Activated T-cell treated with anti-CD3 and anti-CD28 coated beads, Interleukin-2, amount 50 U/mL, for 1 hour (primary cell): ENCODE data around the gene NDUFAF7.
"Not testable (repeated sequence)": the region's sequence is repeated elsewhere in the genome, so short reads cannot be mapped to it uniquely, and the experiment has no call there.

Experiments
- DNase-seq: peaks from one replicate; pipeline ENCODE4 v3.0.0-alpha.2; 2020

Gene NDUFAF7

GRCh38 chr2:37215250-37215649, 16.2 kb upstream of the NDUFAF7 start:
- no peak for DNase-seq

GRCh38 chr2:37219046-37219445, 12.4 kb upstream of the NDUFAF7 start:
- no peak for DNase-seq

- no peak for DNase-seq
Measured at GRCh38 chr2:37223131-37223530, 8.3 kb upstream of the NDUFAF7 start.

GRCh38 chr2:37224063-37224462, 7.4 kb upstream of the NDUFAF7 start:
- no peak for DNase-seq

- DNase-seq = not testable (repeated sequence)
Measured at GRCh38 chr2:37225129-37225528, 6.3 kb upstream of the NDUFAF7 start.

GRCh38 chr2:37226863-37227262, 4.6 kb upstream of the NDUFAF7 start:
- no peak for DNase-seq

GRCh38 chr2:37228788-37229187, 2.7 kb upstream of the NDUFAF7 start:
- no peak for DNase-seq

GRCh38 chr2:37230581-37230980, 877 bp upstream of the NDUFAF7 start:
- DNase-seq = no peak

GRCh38 chr2:37232131-37232933, 874 bp downstream of the NDUFAF7 start:
- no peak for DNase-seq

GRCh38 chr2:37243435-37243834, 12.0 kb downstream of the NDUFAF7 start:
- DNase-seq = no peak

GRCh38 chr2:37244017-37244416, 12.6 kb downstream of the NDUFAF7 start:
- DNase-seq = no peak

- DNase-seq = no peak
Measured at GRCh38 chr2:37244755-37245154, 13.3 kb downstream of the NDUFAF7 start.

GRCh38 chr2:37246205-37246604, 14.7 kb downstream of the NDUFAF7 start:
- no peak for DNase-seq

- no peak for DNase-seq
Measured at GRCh38 chr2:37250869-37251740, 19.6 kb downstream of the NDUFAF7 start.

GRCh38 chr2:37262522-37262921, 31.1 kb downstream of the NDUFAF7 start:
- no peak for DNase-seq

- no peak for DNase-seq
Measured at GRCh38 chr2:37263839-37264238, 32.4 kb downstream of the NDUFAF7 start.

- DNase-seq = no peak
Measured at GRCh38 chr2:37267685-37268084, 36.2 kb downstream of the NDUFAF7 start.

- DNase-seq = no peak
Measured at GRCh38 chr2:37268111-37268510, 36.7 kb downstream of the NDUFAF7 start.

GRCh38 chr2:37271376-37272067, 40.1 kb downstream of the NDUFAF7 start:
- no peak for DNase-seq

- no peak for DNase-seq
Measured at GRCh38 chr2:37274359-37274965, 43.0 kb downstream of the NDUFAF7 start.

- no peak for DNase-seq
Measured at GRCh38 chr2:37276291-37276690, 44.8 kb downstream of the NDUFAF7 start.

- no peak for DNase-seq
Measured at GRCh38 chr2:37281916-37282315, 50.5 kb downstream of the NDUFAF7 start.

- DNase-seq = no peak
Measured at GRCh38 chr2:37282746-37283145, 51.3 kb downstream of the NDUFAF7 start.
